ENCODE measurements around the gene GLDC.
"Not testable (repeated sequence)": the region's sequence is repeated elsewhere in the genome, so short reads cannot be mapped to it uniquely, and the experiment has no call there.

GRCh38 chr9:6690675-6691070 is 45.1 kb upstream of the GLDC start:
- TF ChIP-seq, protein P1, sequence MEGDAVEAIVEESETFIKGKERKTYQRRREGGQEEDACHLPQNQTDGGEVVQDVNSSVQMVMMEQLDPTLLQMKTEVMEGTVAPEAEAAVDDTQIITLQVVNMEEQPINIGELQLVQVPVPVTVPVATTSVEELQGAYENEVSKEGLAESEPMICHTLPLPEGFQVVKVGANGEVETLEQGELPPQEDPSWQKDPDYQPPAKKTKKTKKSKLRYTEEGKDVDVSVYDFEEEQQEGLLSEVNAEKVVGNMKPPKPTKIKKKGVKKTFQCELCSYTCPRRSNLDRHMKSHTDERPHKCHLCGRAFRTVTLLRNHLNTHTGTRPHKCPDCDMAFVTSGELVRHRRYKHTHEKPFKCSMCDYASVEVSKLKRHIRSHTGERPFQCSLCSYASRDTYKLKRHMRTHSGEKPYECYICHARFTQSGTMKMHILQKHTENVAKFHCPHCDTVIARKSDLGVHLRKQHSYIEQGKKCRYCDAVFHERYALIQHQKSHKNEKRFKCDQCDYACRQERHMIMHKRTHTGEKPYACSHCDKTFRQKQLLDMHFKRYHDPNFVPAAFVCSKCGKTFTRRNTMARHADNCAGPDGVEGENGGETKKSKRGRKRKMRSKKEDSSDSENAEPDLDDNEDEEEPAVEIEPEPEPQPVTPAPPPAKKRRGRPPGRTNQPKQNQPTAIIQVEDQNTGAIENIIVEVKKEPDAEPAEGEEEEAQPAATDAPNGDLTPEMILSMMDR (IDR thresholded peaks at IDR 0.05), result not testable (repeated sequence)
- TF ChIP-seq EP300 (IDR thresholded peaks at IDR 0.05); POLR2A (IDR thresholded peaks at IDR 0.05; ENCODE audit: low read depth): not testable (repeated sequence)
